ENCODE data around the gene RNF217.
"Not testable (repeated sequence)": the region's sequence is repeated elsewhere in the genome, so short reads cannot be mapped to it uniquely, and the experiment has no call there.

Gene RNF217

DNA sequence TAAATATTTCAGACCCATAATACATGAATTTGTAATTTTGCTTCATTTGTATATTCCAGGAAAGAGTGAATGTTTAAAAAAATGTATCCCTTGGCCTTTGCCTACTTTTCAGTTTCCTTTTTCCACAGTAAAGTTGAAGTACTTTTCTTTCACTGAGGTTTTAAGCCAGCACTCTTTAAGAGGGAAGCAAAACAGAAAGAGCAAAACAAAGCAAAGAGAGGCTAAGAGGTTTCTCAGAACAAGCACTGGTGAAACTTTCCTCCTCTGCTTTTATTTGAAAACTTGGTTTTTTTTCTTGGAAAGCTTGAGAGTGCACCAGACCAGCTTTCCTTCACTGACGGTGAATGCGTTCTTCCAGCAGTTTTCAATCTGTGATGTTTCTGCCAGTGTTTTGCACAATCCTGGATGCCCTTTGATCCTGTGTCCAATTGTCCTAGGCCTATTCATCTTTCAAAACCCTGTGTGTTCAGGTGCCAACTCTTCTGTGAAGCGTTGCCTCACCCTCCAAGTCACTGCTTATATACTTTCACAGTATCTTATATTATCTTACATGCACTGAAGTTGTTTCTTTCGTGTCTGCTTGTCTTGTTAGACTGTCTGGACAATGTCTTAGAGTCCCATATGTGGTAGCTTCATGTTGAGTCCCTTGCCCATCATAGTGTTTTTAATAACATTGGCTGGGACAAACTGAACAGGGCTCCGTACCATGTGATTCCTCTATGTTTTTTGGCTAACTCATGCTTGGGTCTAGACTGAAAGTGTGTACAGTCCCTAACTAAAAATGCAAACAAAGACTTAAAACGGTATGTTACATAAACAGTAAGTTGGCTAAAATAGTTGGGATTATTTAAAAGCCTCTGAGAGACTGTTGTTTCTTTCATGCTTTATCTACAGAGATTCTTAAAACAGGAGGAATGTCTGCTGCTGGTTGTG lies 1.9 kb downstream of the RNF217 start:
- DNase-seq: no peak

DNA sequence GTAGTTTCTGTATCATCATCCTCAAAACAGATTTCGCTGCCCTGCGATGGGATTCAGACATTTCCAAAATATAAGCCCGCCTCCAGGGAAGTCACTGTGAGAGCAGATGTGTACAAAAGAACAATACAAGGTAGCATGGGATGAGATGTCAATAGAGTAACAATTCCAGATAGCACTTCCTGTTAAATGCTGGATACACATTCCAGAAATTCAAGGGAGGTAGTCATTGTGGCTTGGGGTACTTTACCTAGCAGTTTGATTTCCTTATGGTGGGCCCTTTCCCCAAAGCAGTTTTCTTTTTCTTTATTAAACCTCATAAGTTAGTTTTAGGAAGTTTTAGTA lies 2.5 kb downstream of the RNF217 start:
- no peak for DNase-seq

GRCh38 chr6:124965424-124965850 lies 3.2 kb downstream of the RNF217 start:
- not testable (repeated sequence) for DNase-seq

DNA sequence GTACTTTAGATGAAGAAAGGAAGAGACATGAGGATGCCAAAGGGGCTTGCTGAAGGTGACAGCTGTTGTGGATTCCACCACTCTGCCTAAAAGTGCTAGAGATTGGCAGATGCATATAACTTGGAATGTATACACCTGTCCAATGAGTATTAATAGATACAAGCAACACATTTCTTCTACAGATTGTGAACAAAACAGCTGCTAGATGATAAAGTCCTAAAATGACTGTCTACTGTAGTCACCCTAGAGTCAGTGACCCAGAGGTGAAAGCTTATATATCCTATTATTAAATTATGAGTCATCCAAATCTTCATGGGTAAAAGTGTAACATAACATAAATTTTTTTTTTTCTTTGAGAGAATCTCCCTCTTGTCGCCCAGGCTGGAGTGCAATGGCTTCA lies 5.2 kb downstream of the RNF217 start:
- no peak for DNase-seq

GRCh38 chr6:124968401-124968800 lies 6.2 kb downstream of the RNF217 start:
- DNase-seq: no peak

- no peak for DNase-seq
Observed at GRCh38 chr6:124970243-124970642, 8.0 kb downstream of the RNF217 start.

GRCh38 chr6:124970763-124971162 lies 8.5 kb downstream of the RNF217 start:
- DNase-seq: no peak

- no peak for DNase-seq
Observed at GRCh38 chr6:124973780-124974179, 11.5 kb downstream of the RNF217 start.

DNA sequence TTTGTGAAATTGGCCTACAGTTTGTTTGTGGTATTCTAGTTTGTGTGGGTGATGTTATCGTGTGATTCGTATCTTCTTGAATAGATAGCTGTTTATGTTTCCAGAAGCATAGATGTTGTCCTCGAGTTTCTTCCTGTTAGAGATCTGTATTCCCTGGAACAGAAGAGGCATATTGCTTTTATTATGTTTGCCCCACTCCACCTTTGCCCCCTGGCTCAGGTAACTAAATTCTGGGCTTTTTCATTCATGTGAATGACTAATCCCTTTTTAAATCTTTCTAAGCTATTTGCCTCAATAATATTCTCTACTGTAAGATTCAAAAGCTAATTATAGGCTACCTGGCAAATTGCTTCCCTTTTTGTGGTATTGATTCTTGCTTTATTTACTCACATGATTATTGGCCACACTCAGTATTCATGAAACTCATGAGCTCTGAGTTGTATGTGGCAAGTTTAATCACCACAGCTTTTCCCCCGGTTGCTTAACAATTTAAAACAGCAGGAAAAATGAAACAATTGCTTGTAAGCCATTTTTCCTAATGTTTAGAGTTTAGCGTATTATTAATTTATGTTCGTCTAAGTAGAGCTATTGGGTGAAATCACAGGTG lies 12.6 kb downstream of the RNF217 start:
- no peak for DNase-seq

DNA sequence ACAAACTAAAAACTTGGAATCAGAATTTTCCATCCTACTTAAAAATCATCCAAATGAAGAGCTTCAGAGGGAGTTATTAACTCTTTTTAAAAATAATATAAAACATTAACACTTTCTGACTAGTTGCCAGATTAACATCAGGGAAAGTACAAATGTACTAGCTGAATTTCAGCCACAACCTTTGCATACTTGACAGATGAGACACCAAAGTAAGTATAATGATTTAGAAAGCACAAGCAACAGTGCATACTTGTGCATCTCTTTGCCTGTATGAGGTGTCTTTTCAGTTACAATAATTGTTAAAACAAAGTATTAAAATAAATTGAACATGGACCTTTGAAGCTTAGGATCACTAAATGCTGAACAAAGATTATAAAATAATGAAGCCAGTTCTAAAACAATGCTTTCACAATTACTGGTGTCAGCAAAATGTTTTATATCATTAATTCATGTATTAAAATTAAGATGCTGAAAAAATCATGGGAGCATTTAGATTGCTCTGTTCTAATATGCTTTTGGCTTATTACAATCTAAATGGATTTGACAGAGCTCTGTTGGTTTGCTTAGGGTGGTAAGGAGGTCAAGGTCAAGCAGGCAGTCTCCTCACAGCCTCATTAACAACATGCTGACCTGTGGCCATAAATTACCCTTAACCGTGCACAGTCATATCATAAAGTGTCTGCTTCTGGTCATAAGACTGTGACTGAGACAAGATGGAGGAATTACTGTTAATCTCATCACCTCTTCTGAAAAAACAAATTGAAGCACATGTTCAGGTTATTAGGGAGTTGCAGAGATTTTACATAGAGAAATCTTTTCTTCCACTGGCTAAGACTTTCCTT lies 15.1 kb downstream of the RNF217 start:
- DNase-seq: no peak

GRCh38 chr6:124978451-124979293 lies 16.4 kb downstream of the RNF217 start:
- no peak for DNase-seq

DNA sequence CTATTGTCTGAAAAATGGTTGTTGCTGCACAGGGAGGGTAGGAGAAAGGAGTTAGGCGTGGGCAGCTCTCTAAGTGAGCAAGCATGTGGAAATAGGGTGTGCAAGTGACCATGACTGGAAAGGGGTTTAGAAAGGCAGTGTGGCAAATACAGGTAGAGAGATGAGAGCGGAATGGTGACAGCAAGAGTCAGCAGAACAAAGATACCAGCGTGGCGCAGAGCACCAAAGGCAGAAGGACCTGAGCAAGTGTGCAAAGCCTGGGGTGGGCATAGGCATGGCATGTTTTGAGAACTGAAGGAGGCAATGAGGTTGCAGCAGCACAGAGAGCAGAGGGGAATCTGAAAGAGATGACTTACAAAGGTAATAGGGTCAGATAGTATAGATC lies 17.0 kb downstream of the RNF217 start:
- no peak for DNase-seq

DNA sequence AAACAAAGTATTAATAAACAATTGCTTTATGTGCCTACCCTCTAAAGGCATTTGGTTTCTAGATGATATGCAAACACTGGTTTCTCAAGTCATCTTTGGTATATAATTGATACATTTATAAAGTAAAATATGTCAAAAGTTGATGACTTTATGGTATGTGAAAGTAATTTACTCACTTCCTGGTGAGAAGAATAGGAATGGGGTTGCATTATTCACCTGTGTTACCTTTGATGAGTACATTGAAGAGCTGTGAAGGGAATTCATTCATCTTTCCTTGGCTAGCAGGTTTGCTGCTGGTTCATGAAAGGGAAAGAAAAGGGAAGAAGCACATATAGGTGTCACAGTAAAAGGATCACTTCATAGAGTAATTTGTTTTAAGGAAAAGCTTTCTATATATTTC lies 20.4 kb downstream of the RNF217 start:
- DNase-seq: no peak

- no peak for DNase-seq
Observed at GRCh38 chr6:124983383-124984083, 21.3 kb downstream of the RNF217 start.

GRCh38 chr6:124984668-124985338 lies 22.6 kb downstream of the RNF217 start:
- no peak for DNase-seq

GRCh38 chr6:124986164-124986563 lies 23.9 kb downstream of the RNF217 start:
- no peak for DNase-seq

- DNase-seq: no peak
Observed at GRCh38 chr6:124987291-124987690, 25.1 kb downstream of the RNF217 start.

- DNase-seq: no peak
Observed at GRCh38 chr6:124987999-124988591, 25.9 kb downstream of the RNF217 start.

- no peak for DNase-seq
Observed at GRCh38 chr6:124989136-124989983, 27.1 kb downstream of the RNF217 start.

GRCh38 chr6:124990988-124991387 lies 28.8 kb downstream of the RNF217 start:
- DNase-seq: no peak
